Activated CD8-positive, alpha-beta memory T cell treated with anti-CD3 and anti-CD28 coated beads for 24 hours (primary cell): Measurements from ENCODE around the gene LRP1-AS.

Source experiments
- DNase-seq: peaks from one replicate; pipeline ENCODE4 v3.0.0-alpha.2; 2020

Gene LRP1-AS

DNA sequence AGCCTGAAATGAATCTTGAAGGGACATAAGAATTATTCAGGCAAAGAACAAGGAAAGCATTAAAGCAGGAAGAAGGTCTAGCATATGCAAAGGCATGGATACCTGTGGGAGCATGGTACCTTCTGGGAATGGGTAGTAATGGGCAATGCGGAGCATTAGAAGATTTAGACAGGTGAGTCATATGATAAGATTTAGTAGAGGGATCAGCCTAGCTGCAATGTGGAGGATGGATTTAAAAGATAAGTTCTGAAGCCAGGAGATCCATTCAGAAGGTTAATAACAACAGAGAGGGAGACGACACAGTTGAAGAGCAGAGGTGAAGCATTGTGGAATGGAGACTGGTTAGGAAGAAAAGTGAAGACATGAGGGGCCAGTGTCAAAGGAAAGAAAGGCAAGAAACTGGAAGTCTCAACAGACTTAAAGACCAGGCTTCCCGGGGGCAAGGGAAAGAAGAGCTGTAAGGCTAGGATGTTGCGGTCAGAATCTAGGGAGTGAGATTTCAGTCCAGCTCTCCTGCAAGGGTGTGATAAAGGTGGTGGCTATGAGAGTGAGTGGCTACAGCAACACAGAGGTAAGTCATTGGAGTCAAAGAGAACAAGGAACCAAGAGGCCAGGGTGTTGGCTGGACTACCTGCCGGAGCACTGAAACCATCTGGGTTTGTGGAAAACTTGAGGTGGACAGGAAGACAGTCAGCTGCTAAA lies 30.7 kb downstream of the LRP1-AS start:
- DNase-seq = no peak

DNA sequence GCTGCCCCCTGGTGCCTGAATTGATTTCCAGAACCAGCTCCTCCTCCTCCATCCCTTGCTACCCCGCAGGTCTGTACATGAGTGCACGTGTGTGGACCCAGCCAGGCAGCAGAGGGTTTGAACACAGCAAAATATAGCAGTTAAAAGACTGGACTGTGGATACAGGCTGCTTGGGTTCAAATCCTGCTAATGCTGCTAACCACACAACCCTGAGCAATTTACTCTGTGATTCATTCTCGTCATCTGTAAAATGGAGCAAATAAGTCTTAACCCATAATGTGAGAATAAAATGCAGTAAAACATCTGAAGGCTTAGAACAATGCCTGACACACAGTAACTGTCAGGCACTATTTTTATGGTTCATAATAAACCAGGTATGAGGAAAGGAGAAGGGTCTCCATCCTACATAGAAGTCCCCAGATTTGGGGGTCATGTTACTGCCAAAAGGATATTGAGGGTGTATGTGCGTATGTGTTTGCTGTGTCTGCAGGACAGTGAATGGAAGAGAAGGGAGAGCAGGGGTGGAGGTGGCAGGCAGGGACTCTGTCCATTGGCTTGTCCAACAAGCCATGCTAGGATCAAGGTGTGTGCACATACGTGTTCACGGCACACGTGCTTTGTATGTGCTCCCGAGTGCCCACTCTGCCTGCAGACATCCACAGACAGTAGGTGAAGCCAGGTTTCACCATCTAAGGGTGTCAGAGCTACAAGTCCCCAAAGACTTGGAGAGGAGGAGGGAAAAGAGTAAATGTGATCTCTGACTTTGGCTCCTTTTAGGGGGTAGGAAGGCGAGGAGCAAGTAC lies 34.7 kb downstream of the LRP1-AS start:
- DNase-seq = no peak

DNA sequence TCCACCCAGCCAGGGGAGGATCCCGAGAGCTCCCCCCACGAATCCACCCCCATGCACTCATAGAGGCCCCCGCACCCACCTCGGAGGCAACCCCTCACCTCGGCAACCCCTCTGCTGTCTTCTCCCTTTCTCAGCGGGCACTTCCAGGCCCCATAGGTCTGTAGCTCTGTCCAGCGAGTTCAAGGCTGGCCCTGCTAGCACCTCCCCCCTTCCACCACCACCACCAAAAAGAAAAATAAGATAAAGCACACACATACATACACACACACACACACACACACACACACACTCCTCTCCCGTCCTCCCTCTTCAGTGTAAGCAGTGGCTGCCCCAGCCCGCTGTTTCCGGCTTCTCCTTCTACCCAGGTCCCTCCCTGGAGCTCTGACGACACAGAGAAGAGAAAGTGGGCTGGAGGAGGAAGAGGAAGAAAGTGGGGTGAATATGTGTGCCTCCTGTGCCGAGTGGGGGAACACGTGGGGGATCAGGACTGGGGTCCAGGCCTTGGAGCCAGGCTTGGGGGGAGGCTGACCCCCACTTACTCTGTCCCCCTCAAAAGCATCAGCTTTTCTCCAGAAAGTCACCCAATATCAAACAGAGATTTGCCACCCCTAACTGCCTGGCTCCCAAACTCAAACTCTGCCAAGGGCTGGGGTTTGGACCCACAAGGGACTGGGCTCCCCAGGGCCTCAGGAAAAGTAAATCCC lies 36.2 kb downstream of the LRP1-AS start, which contains the start of gene STAT6:
Gene STAT6, minus strand, starts transcription at position 332 of the 704 bp plus-strand sequence. CDS start 3,084 bp downstream, outside the sequence.
- peak; percentile 90 for DNase-seq

DNA sequence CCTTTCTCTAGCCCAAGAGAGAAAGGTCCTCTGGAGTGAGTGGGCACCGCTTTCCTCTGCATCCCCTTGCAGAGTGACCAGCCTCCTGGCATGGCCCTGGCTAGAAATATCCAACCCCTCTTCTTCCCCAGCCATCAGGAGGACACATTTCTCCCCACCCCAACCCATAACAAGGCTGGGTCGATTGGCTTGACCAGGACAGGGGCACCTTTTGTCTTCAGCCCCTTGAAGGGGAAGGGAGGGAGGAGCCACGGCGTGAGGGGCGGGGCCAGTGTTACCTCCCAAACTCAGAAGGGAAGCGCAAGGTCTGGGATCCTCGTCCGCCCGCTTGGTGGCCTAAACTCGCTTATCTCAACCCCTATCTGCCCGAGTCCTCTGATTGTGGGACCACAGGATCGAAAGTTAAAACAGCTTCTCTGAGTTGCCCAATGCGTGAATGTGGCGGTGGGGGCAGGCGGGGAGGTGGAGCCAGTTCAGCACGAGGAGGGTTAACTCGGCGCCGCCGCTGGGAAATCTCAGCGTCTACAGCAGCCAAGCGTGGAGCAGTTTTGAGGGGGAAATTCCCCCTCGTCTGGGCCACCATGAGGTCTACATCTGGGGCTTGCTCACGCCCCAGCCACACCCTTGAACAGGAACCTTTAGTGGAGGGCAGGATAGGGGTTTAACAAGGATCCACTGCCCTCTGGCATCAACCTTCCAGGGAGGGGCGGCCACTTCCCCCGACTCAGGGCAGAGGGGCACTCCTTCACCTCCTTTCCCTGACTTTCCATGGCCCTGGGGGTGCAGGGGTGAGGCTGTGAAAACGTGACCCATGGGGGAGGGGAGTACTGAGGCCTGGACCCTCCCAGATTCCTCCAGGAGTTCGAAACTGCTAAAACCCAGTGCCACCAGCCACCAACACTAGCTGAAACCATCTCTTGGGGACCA lies 37.1 kb downstream of the LRP1-AS start:
- DNase-seq = peak; percentile 88

DNA sequence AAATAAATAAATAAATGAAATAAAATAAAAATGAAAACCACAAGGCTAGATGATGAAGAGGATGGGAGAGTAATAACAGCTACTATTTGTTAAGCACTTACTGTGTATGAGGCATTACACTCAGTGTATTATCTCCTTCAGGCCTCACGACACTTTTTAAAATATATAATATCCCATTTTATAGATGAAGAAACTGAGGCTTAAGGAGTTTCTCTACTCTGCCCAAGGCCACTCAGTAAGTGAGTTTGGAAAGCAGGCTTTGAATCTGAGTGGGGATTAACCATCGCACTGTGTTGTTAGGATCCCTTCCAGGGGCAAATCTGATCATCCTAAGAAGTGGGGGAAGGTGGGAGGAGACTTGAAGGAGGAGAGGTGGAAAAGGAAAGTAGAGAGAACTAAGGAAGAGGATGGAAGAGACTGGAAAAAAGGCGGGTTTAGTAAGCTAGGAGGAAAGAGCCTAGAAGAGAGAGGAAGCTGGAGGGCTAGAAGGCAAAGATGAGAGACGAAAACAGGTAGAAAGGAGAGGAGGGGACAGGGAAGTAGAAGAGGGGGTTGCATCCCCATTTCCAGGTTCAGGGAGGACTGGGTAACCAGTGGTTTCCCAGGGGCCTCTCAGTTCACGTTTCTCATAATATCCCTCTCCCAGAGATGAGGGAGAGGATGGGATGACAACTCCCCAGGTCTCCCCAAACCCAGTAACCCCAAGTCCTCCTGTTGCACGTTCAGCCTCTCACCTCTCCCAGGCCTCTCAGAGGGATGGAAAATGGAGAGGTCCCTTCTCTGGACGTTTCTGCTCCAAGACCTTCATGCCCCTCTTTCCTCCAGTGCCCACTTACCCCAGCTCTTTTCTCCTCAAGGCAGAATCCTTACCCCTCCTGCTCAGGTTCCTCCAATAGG lies 38.0 kb downstream of the LRP1-AS start:
- no peak for DNase-seq

DNA sequence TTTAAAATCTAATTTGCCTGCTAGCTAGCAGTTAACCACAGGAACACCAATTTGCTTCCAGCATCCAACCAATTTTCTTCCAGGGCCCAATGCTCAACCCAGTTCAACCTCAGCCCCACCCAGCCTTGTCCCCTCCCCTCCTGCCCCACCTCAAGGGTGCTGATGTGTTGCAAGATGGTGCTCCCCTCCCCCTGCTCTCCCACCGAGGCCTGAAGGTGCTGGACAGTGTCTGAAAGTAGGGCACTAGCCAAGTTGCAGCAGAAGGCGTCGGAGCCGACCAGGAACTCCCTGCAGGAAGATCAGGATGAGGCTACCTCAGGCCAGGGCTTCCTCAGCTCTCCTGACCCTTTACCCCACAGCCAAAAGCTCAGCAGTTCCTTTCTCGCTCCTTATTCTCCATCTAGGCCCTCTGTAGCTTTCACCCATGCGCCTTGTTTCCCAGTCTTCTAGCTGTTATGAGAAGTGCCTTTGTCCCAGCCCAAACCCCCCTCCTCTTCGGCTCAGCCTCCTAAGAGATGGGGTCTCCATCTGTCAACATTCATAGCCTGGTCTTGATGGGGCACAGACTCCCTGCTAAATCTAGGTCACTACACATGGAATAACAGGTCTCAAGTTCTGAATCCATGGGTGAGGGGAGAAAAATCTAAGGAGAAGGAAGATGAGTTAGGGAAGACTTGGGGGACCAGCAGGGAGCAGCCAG lies 39.8 kb downstream of the LRP1-AS start:
- DNase-seq = no peak

DNA sequence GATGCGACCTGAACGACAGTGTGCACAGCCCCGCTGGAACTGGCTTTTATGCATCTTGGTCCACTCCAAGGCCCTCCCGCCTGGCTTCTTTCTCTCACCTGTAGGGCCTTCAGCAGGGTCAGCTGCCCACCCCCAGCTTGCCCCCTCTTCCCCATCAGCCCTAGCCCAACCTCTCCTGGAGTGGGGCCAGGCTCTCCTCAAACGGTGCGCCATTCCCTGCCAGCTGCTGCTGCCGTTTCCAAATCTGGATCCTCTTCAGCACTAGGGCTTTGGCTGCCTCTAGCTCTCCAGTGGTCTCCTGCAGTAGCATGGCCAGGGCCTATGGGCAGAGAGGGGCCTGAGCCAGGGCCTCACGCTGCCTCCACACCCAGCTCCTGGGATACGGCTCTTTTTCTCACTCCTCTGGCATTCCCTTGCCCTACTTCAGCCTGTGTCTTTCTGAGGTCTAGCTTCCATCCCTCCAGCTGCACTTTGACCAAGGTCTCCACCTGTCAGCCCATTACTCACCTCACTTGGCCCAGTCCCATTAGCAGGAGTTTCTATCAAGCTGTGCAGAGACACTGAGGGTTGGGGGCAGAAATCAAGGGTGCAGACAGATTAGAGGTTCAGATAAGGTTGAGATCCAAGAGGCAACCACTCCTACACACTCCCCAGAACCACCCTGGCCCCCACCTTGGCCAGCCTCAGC lies 41.3 kb downstream of the LRP1-AS start:
- no peak for DNase-seq

DNA sequence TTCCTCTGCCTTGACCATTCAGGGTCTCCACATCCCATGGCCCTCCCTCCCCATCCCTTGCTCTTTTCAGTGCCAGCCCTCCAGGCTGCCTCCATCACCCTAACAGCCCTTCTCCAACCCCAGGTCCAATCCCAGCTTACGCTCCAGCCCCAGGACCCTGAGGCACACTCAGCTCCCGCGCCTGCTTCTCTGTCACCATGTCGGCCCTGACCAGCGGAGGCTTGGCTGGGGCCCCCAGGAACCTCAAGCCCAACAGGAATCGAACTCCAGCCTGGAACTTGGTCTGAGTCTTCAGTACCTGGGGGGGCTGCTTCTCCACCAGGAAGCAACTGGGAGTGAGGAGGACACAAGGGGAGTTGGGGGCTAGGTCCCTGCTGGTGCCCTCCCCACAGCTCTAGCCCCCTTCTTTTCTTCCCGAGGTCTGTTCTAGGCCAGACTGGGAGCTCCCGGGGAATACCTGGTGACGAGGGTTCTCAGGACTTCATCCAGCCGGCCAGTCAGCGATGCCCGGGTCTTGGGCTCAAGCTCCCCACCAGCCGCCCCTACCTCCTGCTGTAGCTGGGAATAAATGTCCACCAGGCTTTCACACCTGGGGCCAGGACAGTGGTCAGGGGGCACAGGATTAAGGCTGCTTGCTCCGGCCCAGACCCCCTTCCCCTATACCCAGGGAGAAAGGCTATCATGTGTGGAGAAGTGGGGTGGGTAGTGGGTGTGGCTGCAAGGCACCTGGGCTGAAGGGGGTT lies 42.2 kb downstream of the LRP1-AS start:
- no peak for DNase-seq

DNA sequence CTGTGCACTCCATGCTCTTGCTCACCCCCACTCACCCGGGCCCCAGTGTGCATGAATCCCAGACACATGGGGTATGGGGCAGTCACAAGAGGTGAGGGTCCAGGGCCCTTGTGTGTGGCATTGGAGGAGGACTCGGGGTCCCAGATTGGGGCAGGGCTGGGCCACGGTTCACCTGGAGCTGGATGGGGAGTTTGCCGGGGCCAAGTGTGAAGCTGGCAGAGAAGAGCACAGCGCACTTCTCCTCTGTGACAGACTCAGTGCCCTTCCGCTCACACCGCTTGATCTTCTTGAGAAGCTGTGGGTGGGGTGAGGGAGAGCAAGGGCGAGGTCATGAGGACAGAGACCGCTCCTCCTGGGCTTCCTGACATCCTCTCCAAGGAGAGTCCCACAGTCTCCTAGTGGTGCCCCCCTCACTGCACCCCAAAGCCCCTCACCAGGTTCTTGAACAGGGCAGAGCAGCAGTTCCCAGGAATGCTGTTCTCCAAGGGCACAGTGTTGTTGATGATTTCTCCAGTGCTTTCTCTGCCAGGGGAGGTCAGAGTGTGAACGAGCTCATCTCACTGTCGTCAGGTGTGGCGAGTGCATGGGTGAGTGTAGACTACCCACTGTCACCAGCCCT lies 43.0 kb downstream of the LRP1-AS start:
- DNase-seq = no peak

DNA sequence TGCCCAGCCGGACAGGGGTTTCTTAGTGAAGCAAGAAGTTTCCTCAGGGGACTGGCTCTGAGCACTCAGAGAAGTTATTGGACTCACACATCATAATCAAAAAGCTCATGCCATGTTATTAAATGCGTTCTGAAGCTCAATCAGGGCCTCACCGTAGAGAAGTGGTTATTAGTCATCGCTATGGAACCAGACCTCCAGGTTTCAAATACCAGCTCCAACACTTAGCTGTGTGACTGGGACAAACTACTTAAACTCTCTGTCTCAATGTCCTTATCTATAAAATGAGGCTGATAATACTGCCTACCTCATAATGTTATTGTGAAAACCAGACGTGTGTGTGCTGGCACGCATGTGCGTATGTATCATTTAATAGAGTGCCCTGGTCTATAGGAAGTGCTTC lies 43.6 kb downstream of the LRP1-AS start:
- DNase-seq = no peak

DNA sequence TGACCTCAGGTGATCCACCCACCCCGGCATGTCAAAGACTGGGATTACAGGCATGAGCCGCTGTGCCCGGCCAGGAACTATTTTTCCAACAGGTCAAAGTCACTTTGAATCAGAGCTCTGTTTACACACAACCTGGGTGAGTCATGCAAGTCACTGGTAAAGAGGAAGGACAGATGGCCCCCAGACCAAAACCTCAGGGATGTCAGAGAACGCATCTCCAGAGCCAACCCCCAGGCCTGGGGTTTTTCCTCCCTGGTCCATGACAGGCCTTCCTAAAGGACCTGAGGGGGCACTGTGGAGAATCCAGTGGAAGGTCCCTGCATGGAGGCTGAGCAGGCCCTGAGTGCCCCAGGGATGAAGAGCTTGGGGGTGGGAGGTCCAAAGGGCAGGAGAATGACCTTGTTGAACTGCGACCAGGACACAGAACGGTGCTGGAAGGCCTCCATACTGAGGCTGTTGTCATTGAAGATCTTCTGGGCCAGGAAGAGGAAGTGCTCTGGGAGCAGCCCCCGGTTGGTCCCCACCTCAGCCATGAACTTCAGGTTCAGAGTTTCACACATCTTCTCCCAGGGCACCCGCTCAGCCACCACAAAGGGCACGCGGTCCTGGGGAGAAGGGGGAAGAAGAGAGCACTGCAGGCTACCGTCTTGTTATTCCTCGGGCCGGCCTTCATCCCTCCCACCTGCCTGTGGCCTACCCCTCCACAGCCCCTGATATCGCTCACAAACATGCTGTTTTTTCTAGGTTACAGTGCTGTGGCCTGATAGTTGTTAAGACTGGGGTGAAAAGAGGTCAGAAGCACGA lies 45.3 kb downstream of the LRP1-AS start:
- no peak for DNase-seq

DNA sequence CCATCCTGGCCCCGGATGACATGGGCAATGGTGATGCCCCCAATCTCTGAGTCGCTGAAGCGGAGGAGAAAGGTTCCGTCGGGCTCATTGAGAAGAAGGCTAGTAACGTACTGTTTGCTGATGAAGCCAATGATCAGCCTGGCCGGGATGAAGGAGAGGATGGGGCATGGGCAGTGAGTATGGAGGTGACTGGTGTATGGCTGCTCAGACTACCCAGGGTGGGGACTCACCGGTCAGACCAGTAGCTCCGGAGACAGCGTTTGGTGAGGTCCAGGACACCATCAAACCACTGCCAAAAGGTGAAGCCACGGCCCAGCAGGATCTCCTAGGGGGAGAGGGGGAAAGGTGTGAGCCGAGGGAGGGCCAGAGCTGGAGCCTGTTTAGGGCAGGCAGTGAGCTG lies 47.7 kb downstream of the LRP1-AS start:
- no peak for DNase-seq

DNA sequence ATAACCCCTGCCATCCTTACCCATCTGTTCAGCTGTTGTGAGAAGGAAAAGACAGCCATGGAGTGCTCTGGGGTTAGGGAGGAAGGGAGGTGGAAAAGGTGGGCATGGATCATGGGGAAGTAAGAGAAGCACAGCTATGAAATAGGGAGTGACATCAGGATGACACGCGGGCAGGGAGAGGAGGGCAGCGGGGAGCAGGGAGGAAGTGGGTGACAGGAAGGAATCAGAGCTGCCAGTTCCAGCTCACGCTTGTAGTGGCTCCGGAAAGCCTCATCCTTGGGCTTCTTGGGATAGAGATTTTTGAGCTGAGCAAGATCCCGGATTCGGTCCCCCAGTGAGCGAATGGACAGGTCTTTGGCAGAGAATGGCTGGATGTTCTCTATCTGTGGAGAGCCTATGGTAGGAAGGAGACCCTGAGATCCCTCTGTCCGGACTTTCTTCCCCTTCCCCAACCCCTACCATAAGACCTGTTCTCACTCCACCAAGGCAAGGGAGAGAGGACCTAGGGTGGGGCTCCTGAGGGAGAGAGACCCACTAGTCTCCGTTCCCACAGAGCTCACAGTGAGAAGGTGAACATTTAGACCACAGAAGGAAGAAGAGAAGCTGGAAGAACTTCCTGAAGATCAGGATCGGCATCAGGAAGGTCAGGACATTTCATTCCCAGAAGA lies 48.2 kb downstream of the LRP1-AS start:
- no peak for DNase-seq

DNA sequence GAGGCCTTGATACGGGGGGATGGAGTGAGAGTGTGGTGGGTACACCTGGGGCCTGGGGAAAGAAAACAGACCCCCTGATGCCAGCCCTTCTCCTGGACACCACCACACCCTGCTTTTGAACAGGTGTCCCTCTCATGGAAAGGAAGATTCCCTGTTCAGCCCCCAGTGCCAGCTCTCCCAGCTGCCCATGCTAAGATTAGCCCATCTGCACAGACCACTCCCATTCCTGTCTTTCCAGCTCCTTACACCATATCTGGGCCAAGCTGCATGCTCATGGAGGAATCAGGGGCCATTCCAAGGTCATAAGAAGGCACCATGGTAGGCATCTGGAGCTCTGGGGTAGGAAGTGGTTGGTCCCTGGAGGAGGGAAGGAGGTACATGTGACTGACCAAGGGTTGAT lies 48.9 kb downstream of the LRP1-AS start:
- DNase-seq = no peak

DNA sequence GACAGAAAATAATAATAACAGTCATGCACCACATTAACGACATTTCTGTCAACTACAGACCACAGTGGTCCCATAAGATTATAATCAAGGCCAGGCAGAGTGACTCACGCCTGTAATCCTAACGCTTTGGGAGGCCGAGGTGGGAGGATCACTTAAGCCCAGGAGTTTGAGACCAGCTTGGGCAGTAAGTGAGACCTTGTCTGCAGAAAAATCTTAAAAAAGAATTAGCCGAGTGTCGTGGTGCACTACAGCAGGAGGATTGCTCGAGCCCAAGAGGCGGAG lies 49.9 kb downstream of the LRP1-AS start:
- no peak for DNase-seq

DNA sequence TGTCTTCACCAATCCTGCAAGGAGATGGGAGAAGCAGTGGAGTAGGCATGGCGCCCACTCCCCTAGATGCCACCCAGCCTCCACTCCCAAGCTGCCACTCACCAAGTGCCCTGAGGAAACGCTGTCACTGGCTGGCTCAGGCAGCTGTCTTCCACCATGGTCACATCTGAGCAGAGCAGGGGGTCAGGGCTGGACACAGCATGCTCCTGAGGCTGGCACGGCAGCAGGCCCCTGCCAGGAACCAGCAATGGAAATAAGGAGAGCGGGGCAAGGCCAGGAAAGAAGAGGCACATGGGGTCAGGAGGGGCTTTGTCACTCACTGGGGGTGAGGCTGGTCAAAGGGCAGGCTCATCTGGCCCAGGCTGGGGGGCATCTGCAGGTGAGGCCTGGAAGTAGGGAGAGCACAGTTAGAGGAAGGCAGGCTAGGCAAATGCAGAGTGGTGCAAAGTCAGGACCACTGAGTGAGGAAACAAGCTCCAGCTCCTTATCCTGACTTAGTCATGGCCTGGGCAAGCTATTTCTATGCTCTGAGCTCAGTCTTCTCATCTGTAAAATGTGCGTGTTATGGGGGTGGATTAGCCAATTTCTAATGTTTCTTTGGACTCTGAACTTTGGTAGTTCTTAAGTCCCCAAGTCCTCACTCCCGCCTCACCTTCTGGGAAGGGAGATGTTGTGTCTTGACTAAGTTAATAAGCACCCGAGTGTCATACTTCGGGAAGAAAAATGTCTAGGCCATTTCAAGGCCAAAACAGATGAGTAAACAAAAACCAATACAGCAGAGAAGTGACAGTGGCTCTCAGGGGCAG lies 50.5 kb downstream of the LRP1-AS start:
- no peak for DNase-seq

DNA sequence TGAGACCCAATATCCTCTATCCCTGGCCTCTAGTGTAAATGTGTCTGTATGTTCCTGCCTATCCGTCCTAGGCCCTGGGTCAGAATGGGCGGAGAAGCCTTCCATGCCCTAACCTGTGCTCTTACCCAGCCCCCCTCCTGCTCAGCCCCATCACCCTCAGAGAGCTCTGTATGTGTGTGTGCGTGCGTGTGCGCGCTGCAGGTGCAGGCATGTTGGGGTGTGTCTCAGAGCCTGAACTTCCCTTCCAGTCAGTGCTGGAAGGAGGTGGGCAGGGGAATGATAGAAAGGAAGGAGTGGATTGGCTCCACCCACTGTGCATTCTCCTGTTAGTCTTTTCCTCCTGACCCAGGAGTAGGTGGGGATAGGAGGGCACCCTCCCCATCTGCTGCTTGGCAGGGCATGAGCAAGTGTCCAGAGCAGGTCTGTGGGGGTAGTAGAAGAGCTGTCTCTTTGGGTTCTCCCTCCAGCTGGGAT lies 51.3 kb downstream of the LRP1-AS start:
- no peak for DNase-seq
